Measurements from ENCODE around the gene MYF5.
"Not testable (repeated sequence)": the region's sequence is repeated elsewhere in the genome, so short reads cannot be mapped to it uniquely, and the experiment has no call there.

DNA sequence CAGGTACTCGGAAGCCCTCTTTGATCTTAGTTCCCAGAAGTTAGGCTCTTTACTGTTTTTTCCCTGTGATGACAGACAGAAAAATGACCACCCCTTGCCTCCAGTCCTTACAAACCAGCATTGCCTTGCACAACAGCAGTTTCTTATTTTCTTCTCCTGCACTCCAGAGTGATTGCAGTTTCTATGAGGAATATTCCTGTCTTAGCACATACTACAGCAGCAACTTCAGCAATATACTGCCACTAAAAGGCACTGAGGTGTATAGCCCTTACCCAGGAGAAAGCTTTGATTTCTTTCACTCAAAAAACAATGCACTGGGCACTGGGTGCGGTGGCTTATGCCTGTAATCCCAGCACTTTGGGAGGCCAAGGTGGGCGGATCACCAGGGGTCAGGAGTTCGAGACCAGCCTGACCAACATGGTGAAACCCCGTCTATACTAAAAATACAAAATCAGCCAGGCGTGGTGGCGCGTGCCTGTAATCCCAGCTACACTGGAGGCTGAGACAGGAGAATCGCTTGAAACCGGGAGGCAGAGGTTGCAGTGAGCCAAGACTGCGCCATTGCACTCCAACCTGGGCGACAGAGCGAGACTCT lies 40.6 kb upstream of the MYF5 start:
- TF ChIP-seq, protein P1, sequence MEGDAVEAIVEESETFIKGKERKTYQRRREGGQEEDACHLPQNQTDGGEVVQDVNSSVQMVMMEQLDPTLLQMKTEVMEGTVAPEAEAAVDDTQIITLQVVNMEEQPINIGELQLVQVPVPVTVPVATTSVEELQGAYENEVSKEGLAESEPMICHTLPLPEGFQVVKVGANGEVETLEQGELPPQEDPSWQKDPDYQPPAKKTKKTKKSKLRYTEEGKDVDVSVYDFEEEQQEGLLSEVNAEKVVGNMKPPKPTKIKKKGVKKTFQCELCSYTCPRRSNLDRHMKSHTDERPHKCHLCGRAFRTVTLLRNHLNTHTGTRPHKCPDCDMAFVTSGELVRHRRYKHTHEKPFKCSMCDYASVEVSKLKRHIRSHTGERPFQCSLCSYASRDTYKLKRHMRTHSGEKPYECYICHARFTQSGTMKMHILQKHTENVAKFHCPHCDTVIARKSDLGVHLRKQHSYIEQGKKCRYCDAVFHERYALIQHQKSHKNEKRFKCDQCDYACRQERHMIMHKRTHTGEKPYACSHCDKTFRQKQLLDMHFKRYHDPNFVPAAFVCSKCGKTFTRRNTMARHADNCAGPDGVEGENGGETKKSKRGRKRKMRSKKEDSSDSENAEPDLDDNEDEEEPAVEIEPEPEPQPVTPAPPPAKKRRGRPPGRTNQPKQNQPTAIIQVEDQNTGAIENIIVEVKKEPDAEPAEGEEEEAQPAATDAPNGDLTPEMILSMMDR (IDR thresholded peaks at IDR 0.05), result not testable (repeated sequence)
- TF ChIP-seq POLR2A (IDR thresholded peaks at IDR 0.05), result not testable (repeated sequence)

All from uterus (tissue), 2 donors.